SKM-1 treated with dmso at 0.1 percent for 144 hours (cell line): Measurements from ENCODE around the gene MTHFD2L.

ENCODE experiments used
- DNase-seq: peaks from one replicate; lab custom pipeline; 2025; ENCODE audit not compliant: unreplicated experiment; lab: John Stamatoyannopoulos, UW

Gene MTHFD2L

DNA sequence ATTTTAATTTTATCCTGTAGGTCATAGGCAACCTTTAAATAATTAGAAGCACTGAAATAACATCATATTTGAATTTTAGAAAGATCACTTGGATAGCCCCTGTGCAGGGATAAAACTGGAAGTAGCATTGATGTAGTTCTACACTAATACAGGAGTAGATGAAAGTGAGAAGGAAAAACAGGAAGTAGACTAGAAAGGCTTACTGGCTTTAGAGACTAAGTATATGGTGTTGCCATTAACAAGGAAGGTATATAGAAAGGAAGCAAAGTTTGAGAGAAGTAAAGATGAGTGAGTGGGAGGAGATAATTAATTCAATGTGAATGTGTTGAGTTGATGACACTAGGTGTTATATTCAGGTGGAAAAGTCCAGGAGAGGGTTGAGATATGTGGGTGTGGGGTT is 77.2 kb downstream of the MTHFD2L start:
- peak; percentile 59 for DNase-seq

DNA sequence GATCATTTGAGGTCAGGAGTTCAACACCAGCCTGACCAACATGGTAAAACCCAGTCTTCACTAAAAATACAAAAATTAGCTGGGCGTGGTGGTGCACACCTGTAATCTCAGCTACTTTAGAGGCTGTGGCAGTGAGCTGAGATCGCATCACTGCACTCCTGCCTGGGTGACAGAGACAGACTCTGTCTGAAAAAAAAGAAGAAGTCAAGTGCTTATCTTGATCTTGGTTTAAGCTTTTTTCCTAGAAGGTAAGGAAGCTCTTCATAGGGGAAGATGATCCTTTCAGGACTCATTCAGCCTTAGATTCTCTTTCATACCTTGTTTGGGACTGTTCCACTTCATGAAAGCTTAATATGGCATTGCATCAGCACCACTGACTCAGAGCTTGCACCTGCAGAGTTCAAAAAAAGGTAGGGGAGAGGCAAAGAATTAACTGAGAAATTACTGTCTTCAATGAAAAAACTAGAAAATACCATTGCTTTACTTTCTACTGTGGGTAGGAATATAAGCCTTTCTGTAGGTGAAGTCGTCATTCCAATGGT is 79.6 kb downstream of the MTHFD2L start:
- DNase-seq = no peak

DNA sequence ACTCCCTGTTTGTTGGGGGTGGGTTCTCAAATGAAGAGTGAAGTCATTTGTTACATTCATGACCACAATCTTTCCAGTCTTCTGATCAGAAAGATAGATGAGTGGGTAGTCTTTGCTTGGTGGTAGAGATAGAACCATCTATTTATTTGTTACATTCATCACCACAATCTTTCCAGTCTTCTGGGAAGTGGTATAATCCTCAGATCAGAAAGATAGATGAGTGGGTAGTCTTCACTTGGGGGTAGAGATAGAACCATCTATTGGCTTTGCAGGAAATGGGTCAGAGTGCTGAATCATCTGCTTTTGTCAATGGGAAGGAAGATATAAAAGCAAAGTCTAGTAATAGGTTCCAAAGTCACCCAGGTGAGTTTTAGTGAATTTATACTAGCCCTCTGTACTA is 86.1 kb downstream of the MTHFD2L start:
- DNase-seq = no peak

DNA sequence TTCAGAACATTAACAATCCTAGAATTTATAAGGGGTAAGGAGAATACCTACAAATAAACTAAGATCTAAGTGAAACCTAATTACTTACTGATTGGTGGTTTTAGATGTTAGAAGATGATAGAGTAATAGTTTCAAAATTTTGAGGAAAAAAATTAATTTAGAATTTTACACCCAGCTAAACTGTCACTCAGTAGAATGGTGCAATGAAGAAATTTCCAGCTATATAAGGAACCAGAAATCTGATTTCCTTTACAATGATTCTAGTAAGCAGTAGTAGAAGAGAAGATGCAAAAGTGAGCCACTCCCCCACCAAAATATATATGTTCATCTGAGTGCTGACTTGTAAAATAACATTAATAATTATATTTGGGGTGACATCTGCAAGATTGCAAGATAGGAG is 95.0 kb downstream of the MTHFD2L start:
- DNase-seq = no peak

DNA sequence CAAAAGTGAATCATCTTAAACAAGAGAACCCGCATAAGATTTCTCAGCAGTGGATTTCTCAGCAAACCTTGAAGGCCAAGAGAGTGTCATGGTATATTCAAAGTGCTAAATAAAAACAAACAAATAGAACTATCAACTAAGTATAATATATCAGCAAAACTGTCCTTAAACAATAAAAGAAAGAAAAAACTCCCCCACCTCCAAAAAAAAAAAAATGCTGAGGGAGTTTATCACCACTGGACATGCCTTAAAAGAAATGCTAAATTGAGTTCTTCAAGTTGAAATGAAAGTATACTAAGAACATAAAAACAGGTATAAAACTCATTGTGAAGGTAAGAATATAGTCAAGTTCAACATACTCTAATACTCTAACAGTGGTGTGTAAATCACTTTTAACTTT is 96.5 kb downstream of the MTHFD2L start:
- DNase-seq = no peak

DNA sequence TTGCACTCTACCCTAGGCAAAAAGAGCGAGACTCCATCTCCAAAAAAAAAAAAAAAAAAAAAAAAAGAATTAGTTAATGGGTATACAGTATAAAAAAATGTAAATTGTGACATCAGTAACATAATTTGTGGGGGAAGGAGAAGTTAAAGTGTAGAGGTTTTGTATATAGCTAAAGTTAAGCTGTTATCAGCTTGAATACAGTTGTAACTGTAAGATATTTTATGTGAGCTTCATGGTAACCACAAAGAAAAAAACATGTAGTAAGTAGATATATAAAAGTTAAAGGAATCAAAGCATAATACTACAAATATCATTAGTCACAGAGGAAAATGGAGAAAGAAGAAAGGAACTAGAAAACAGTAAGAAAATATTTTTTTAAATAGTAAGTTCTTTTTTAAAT is 97.2 kb downstream of the MTHFD2L start:
- no peak for DNase-seq

DNA sequence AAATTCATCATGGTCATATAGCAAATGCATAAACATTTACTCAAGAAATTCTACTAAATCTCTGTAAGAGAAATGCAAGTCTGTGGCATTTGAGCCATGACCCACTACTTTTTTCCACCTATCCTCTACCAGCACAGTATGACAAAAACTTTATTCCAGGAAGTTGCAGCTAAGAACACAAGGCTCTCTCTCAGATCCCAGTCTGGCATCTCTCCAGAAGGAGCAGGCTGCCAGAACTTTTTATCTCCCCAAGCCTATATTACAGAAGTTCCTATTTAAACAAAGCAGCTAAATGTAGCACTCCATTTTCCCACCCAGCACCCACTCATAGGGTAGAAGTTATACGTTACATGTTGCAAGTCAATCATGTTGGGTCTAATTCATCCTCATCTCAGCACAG is 101.0 kb downstream of the MTHFD2L start:
- DNase-seq = no peak

DNA sequence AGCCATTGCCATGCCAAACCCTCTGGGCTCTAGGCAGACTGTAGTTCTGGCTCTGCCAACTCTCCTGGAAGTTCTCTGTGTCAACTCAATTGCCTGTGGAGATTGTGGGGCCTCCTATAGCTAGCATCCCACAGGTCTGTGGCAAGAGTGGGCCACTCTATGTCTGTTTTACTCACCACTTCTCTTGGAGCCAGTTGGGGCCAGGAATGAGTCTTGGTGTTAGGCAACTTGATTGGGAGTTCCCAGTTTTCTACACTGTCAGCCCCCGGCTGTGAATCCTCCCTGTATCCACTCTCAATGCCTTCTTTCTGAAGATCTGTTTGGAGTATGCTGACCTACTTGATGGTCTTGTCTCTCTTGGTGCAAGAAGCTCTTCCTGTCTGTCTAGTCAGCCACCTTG is 102.1 kb downstream of the MTHFD2L start:
- no peak for DNase-seq

DNA sequence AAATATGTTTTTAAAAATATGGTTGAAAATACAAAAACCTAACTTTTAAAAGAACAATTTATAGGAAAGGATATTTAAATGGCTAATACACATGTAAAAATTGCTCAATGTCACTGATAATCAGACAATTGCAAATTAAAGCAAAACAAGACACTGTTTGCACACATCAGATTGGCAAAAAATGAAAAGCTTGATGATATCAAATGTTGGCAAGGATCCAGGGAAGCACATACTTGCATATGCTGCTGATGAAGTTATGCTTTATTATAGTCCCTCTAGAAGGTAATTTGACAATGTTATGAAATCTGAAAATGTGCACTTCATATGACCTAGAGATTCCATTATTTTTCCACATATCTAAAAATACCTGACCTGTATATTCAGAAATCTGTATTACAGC is 104.6 kb downstream of the MTHFD2L start:
- no peak for DNase-seq

DNA sequence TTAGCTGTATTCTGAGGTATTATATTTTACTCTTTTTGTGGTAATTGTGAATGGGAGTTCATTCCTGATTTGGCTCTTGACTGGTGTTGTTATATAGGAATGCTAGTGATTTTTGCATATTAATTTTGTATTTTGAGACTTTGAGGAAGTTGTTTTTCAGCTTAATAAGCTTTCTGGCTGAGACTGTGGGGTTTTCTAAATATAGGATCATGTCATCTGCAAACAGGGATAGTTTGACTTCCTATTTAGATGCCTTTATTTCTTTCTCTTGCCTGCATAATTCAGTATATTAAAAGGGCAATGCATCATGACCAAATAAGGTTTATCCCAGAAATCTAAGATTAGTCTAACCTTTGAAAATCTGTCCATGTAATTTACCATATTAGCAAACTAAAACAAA is 105.6 kb downstream of the MTHFD2L start:
- no peak for DNase-seq

DNA sequence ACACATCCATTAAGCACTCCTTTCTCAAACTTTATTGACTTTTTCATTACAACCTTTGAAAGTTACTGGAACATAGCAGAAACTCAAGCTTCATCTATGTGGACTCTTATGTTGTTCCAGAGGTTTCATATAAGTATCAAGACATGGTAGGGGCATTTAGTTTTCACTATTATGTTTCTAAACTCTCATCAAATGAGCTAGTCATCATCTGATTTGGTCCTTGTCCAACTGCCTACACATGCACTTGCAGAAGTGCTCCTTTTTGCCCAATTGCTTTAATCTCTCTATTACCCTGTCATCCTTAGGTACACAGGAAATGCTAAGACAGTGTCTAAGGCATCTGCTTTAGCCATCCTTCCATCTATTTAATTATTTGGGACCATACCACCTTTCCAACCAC is 108.2 kb downstream of the MTHFD2L start:
- DNase-seq = no peak

DNA sequence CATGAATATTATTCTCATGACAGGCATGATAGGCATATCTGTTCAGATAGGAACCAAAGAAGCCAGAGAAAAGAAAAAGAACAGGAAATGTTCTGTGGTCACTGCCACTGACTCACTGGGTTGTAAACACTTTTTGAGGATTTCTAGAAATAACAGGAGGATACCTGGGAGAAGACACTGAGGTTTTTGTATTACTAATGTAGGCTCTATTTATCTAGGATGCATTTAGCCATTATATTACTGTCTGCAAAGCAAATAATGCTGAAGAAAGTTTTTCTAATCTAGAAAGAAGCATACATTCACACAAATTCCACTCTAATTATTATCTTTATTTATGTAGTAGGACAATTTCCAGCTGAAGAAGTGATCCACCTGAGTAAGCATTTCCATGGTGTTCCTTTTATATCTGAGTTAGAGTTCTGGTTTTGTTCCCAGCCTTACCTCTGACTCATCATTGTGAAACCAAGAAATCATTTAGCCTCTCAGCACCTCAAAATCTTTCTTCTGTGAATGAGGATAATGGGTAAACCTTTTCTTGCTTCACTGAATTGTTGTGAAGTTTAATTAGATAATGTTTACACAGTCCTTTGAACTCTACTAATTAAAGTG is 110.2 kb downstream of the MTHFD2L start:
- DNase-seq = no peak

DNA sequence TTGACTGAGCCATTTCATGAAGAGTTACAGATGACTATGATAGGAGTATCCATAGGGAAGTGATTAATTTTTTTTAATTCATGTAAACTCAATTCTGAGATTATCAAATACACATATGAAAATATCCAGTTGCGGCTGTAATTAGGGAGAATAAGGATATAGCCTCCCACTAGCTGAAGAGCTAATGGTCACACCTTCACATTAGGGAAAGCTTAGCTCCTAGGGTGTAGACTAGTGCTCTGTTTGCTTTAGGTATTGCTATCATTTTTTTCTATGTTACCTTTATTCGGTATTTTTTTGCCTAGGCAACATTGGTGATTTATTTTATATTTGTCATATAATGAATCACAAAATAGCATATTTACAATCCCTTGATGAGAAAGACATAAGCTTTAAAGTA is 110.7 kb downstream of the MTHFD2L start:
- DNase-seq = no peak

DNA sequence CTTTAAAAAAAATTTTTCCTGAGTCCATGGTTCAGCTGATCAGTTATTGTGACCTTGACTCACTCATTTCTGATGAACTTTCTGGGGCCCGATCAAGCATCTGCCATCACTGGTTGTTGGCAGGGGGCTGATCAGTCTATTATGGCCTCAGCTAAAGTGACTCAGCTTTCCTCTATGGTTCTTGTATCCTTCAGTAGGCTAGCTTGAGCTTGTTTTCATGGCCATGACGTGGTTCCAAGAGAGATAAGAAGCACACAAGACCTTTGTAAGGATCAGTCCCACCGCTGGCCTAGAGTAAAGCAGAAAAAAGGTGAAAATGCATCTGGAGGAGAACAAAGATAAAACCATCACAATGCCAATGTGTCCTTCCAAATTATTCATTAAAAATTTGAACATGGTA is 120.6 kb downstream of the MTHFD2L start:
- no peak for DNase-seq

DNA sequence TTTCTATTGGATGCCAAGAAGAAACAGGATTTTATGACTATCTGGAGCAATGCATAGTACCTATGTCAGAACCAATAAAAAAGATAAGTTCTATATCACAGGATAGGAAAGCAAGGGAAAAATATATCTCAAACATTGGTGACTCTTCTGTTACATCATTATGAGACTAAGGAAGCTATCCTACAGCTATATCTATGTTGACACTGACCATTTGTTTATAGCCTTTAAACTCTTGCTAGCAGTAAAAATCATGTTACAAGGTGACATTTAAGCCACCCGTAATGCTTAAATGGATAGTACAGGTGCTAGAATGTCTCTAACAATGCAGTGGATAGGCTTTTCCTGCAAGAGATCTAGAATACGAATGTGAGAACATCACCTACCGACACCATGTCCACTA is 121.8 kb downstream of the MTHFD2L start:
- DNase-seq = no peak

DNA sequence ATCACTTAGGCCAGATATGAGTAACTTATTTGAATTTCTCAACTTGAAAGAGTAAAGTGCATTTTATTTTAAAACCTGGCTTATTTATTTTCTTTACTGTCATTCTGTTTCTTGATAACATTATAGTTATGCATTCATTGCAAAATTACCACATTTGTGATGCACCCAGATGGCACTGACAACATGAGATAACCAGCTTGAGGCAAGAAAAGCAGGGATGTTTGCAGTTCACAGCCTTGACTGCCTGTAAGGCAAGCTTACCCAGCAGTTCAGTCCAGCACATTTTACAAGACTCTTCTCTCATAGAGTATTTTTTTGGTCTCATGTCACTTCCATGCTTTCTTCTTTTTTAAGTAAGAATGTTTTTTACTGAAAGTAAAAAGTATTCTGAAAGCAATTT is 125.0 kb downstream of the MTHFD2L start:
- DNase-seq = no peak

DNA sequence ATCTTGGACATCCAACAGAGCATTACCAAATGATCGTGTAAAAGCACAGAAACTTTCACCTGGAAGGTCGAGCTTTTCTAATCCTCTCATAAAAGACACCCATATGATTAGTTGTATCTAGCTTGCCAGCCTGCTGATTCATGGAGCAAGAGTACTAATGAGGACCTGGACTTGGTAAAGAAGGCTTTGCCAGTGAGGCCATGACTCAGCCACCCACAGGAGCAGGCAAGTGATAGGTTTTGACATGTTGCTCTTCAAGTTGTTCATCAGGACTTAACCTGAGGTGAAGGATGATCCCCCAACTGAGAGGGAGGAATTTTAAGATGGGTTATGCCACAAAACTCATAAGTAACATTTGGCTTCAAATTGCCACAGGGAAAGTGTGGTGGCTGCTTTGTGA is 125.7 kb downstream of the MTHFD2L start:
- DNase-seq = no peak

DNA sequence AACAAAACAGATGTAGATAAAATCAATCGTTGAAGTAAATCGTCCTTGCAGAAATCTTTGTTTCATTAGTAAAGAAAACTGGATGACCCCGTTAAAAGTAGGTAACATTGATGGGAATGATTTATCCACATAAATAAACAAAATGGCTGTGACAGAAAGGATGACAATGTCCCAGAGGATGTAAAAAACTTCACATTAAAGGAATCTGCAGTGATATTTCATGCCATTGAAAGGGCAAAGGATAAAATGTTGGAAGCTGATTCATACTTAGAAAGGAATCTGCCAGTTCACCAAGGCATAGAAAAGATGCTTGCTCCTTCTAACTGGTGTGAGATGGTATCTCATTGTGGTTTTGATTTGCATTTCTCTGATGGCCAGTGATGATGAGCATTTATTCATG is 126.1 kb downstream of the MTHFD2L start:
- DNase-seq = no peak

DNA sequence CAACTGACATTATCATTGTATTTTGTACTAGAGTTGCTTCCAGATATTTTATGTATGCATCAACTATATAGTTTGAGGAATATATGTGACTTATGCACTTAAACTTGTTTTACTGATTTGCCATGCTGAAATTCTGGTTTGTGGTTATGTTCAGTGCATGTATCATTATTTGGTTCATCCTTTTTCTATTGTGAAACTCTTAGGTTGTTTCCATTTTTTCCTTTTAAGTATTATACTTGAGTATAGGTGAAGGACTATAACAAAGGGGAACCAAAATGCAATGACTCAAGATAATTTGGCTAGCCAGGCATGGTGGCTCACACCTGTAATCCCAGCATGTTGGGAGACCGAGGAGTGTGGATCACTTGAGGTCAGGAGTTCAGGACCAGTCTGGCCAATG is 129.2 kb downstream of the MTHFD2L start:
- no peak for DNase-seq

DNA sequence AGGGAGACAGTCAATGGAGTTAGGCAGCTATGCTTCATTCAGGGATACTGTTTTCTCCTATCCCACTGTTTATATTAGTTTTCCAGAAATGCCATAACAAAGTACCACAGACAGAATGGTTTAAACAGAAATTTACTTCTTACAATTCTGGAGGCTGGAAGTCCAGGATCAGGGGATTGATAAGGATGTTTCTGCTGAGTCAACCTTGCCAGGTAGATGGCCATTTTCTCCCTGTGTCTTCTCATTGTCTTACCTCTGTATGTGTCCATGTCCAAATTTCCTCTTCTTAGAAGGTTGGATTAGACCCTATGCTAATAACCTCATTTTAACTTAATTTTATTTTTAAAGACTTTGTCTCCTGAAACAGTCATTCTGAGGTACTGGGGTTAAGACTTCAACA is 129.9 kb downstream of the MTHFD2L start:
- DNase-seq = no peak

DNA sequence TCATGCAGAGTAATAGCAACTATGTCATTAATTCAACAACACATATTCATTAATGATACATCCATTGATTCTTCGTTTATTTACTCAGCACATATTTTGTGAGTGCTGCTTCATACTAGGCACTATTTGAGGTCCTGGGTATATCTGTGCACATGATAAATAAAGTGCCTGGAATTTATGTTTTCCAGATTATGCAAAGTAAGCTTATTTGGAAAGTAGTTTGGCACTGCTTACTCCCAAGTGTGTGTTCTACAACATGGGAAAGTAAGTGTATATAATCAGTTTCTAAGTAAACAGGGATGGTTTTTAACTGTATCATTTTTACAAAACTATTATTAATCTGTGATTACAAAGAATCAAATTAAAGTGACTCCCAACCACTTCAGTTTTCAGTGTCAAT is 133.6 kb downstream of the MTHFD2L start:
- no peak for DNase-seq

DNA sequence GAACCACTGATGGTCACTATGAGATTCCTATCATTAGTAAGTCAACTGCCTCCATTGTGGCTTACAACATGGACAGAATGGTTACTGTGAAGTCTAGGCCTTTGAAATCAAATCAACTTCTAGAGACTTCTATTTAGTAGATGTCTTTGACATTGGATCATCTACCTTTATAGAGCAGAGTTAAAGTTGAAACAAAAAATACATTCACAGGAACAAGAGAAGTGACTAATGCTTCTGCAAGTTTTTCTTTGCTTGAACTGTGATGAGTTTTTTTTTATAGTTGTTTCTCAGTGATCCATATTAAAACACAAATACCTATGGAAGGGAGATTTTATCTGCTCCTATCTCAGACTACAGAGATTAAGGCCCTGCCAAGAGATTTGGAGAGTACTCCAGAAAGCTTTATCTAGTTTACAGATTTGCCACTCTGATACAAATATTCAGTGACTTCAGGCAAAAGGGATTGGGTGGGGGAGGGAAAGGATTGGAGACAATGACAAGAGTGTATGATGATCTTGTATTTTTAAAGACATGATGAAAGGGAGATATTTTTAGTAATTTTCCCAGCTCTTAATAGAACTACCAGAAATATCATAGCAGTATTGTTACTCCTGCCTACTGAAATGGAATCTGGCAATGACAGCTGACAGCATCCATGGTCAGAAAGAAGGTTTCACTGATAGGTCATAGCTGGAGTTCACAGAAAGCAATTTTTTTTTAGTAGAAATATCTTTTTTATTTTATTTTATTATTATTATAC is 134.4 kb downstream of the MTHFD2L start:
- DNase-seq = no peak

DNA sequence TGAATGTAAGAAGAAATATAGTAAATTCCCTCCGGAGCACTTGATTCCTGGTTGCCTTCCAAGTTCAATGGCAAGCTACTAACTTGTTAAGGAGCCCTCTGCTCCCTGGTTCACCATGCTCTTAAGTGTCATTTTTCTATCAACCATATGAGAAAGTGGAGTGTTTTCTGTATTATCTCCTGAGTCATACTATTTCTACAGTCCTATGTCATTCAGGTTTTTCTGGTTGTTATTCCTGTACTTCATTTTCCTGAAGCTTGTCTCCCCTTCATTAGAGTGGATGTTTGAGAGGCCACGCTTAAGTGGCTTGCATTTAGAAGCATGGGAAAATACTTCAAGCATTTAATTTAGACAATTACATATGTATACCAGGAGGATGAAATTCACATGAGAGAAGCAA is 135.6 kb downstream of the MTHFD2L start:
- no peak for DNase-seq
